Stimulated activated CD4-positive, alpha-beta T cell treated with anti-CD3 and anti-CD28 coated beads, Interleukin-4, amount 100 ng/mL, for 4 hours (primary cell): Measurements from ENCODE around the gene COX7B.

Experiments
- DNase-seq, 2 experiments: peaks; one replicate each; pipeline ENCODE4 v3.0.0-alpha.2; 2020

COX7B gene

DNA sequence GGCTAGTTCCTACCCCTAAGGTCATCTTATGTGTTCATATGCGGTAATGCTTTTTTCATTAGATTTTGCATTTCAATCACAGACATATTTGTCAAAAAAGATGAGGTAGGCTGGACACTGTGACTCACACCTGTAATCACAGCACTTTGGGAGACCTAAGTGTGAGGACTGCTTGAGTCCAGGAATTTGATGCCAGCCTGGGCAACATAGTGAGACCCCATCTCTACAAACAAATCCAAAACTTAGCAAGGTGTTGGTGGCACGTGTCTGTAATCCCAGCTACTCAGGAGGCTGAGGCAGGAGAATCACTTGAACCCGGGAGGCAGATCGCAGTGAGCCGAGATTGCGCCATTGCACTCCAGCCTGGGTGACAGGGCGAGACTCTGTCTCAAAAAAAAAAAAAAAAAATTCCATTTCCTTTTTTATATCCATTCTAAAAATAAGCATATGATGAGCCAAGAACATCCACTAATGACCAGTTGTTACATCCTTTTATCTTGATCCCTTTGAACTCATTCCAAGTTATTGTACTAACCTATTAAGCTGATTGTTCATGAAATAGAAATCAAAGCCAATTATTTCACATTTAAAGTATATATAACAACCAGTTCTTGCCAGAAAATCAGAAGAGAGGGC is 46.8 kb downstream of the COX7B start:
- DNase-seq: no peak

- DNase-seq: no peak
Measured at GRCh38 chrX:77946571-77946970, 47.3 kb downstream of the COX7B start.

DNA sequence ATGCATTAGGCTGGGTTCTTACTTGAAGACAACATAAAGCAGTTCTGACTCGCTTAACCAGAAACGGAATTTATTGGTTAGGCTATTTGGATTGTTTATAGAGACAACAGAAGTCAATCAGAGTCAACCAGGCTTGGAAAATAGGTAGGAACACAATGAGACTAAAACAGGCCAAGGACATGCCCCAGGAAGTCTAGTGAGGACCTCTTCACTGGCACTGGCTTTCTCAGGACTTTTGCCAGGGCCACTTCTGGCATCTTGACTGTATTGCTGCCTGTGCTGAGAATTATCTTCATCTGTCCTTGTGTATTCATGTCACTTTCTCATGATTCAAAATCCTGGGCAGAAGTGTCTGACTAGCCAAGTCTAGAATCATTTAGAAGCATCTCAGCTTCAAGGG is 50.6 kb downstream of the COX7B start:
- no peak for DNase-seq

- no peak for DNase-seq
Measured at GRCh38 chrX:77952173-77952572, 52.9 kb downstream of the COX7B start.

GRCh38 chrX:77953302-77953701 is 54.0 kb downstream of the COX7B start:
- DNase-seq: no peak

DNA sequence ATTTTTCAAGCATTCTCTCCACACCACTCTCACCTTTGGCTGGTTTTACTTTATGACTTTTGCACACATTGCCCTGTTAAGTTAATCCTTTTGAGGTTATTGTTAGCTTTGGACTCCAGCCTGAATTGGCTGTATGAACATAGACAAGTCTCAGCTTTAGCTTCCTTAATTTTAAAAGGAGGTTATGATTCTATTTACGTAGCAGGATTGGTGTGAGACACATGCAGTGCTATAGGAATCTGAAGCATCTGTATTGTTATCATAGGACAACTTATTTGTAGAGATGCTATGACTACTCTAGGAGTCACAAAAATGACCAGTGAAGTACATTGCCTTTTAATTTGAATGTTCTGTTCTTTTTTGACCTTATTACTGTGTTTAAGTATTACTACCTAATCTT is 54.4 kb downstream of the COX7B start:
- no peak for DNase-seq
